HK-2 (cell line): ENCODE results near the gene ADGRD1.

Experiments used
- DNase-seq: peaks from one replicate; pipeline ENCODE4 v3.0.0-alpha.2; 2018; ENCODE audit not compliant: unreplicated experiment

Gene ADGRD1

DNA sequence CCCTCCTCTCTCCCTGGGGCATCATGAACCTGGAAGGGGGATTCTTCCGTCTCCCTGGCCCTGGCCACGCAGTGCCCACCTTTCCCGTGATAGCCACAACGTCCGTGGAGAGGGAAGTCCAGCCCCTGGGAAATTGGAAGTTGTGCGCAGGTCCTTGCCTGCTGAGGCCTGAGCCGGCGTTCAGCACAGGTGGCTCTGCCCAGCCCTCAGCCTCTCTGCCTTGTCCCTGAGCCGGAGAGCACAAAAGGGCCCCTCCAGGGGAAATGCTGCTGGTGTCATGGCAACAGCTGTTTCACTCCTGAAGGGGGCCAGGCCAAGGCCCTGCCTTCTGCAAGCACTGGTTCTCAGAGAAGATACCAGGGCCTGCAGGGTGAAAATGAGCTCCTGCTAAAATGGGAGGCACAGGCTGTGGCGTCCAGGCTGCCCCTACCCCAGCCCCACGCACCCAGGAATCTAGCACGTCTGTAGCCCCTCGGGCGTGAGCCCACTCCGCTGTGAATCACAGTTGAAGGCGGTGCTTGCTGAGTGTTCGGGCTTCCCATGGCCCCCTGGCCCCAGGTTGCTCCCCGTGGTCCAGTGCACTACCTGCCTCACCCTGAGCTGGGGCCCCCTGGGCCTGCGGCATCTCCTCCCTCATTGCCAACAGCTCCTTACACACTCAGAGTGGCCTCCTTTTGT lies 149.4 kb downstream of the ADGRD1 start:
- DNase-seq = no peak

DNA sequence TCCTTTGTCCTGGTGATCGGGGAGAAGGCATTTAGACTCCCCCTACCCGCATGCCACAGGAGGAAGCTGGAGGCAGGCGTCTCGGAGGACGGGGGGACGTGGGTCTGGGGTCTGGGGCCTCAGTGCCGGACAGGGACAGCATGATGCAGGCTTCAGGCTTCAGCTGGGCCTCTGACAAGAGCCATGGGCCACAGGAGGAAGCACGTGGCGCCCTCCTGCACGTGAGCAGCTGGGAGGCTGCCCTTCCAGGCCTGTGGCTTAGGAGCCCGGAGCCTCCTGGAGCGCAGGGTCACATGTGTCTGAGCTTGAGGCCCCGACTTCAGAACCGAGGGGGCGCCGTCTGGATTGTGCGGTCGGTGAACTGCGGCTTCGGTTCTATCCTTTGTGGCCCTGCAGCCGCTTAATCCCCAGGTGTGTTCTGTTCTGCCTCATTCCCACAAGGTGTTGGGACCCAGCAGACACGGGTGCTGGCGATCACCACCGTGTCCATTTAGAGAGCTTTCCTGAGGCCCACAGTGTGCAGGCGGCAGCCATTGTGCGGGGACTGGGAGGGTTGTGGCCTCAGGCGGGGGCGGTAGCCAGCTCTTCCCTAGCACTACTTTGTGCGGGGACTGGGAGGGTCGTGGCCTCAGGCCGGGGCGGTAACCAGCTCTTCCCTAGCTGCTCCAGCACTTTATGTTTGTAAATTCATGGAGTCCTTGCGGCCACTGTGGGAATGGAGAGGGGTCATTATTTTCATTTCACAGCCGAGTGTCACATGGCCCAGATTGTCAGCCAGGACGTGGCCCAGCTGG lies 150.2 kb downstream of the ADGRD1 start:
- DNase-seq = no peak

DNA sequence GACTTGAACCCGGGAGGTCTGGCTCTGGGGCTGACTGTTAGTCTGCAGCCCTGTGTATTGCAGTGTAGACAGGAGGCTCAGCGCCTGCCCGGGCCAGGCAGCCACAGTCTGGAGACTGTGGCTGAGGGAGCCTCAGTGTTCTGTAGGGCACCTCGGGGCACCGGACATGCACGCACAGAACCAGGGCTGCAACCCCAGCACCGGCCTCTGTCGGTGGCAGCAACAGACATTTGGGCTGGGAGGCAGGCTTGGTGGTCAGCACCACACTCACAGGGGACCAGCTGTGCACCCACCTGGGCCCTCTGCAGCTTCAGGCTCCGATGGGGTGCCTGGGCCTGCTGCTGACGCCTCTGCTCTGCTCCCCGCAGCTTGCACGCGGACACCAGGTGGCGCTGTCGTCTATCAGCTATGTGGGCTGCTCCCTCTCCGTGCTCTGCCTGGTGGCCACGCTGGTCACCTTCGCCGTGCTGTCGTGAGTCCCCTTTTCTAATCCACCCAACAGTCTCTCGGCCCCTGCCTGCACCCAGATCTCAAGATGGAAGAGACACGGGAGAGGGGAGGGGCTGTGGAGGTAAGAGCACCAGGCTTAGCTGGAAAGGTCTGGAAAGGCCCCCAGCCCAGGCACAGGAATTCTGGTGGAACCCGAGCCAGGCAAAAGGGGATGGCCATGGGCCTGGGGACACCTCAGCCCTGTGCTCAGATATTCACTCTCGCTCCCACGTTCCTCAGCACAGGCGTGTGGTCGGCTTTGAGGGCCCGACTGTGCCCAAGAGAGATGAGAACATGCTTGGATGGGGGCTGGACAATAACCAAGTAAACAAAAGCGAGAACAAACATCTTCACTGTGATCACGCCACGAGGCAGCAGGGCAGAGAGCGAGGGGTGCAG lies 151.0 kb downstream of the ADGRD1 start:
- DNase-seq = peak; percentile 83

GRCh38 chr12:131105351-131105735 lies 151.6 kb downstream of the ADGRD1 start:
- DNase-seq = no peak

- DNase-seq = no peak
These were observed 152.1 kb downstream of the ADGRD1 start for GRCh38 chr12:131105736-131106348.

DNA sequence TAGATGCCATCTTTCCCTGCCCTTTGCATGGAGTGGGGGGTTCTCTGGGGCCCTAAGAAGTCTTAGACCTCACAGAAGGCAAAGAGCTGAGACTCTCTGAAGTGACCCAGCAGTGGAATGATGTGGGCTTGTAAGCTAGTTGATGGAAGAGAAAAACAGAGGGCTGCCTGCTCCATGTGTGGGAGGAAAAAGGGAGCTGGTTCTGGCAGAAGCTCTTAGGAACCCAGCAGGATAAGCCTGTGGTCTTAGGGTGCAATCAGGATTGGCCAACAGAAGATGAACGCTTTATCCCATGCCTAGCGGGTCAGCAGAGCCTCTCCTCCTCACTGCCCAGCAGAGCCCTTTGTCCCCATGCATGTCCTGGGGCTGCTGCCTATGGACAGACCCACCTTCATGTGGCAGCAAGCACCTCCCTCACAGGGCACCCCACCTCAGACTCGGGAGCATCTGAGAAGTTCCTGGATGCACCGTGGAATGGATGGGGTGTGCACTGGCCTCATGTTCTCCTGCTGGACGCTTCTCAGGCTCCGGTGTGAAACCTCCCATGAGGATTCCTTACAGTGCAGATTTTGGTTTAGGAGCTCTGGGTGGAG lies 152.7 kb downstream of the ADGRD1 start:
- DNase-seq = no peak

GRCh38 chr12:131108177-131108955 lies 154.7 kb downstream of the ADGRD1 start:
- DNase-seq = no peak

GRCh38 chr12:131111446-131111845 lies 157.7 kb downstream of the ADGRD1 start:
- no peak for DNase-seq

DNA sequence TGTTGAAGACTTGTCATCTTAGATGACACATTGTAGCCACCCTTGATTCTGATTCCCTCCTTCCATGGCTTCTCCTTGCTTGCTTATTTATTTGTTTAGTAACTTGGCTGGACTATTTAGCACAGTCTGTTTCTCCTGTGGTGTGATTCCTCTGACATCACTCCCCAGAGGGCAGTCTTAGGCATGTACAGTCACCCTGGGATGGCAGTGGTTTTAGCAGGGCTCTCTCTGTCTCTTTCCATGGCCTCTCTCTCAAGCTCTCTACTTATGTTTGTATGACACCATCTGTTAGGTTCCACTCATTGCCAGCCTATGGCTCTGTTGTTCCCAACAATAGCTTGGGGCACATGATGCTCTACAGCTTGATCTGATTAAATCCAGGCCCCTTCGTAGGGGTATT lies 158.3 kb downstream of the ADGRD1 start:
- no peak for DNase-seq

- no peak for DNase-seq
These were observed 159.1 kb downstream of the ADGRD1 start for GRCh38 chr12:131112700-131113290.

GRCh38 chr12:131113568-131114270 lies 160.0 kb downstream of the ADGRD1 start:
- no peak for DNase-seq

DNA sequence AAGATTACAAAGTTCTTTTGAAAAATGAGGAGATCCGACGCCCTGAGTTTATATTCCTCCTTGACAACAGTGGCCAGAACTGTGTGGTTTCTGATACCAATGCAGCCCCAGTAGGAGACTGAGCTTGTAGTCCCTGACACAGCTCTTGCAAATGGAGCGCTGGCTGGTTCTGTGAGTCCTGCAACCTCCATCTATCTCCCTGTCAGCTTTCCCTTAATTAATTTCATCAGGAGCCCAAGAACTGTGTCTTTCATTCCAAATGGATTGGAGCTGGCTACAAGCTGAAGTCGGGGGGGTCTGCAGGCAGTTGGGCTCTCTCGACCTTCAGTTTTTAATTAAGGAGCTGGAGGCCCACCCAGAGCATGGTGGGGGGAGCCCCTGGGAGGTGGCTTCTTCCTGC lies 160.6 kb downstream of the ADGRD1 start:
- DNase-seq = no peak

GRCh38 chr12:131114942-131115584 lies 161.4 kb downstream of the ADGRD1 start:
- no peak for DNase-seq

DNA sequence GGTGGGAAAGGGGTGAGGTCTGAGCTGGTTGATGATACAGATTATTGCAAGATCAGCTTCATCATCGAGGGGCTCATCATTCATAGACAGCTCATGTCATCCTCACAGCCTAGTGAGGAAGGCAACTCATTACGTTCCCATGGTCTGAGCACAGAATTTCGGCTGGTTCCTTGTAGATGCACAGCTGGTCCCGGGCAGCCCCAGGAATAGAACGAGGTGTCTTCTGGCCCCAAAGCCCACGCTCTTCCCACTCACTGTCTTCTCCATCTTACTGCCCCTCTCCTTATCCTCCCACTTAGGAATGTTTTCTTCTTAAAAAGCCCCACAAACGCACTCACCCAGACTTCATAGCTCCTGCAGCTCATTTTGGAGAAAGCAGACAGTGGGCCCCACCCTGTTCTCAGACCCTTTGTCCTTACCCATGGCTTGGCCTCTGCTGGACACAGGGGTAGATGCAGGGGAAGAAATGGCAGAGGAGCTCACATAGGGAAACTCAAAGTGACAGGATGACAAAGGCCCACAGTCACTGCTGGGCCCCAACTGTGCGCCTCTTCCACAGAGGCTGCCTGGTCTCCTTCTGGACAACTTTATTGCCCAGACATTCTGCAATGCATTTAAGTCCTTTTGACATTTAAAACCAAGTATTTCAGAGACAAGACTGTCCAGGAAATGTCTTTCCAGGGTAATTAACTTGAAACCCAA lies 162.2 kb downstream of the ADGRD1 start:
- no peak for DNase-seq

- DNase-seq = no peak
These were observed 162.9 kb downstream of the ADGRD1 start for GRCh38 chr12:131116468-131117117.

- no peak for DNase-seq
These were observed 163.9 kb downstream of the ADGRD1 start for GRCh38 chr12:131117438-131118245.

DNA sequence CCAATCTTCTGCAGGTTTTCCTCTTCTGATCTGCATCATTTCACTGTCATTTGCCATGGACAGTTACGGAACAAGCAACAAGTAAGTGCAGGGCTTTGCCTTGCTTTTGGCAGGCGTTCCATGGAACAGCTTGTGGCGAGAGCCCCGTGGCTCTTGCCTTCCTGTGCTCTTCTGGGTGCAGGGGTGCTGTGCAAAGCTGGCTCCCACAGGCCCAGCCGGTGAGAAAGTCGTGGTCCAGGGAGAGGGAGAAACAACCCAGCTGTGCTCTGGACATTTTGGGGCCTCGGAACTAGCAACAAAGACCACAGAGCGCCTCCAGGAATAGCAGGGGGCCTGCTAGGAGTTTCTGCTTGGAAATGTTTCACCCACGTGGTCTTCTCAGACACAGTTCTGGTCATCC lies 164.7 kb downstream of the ADGRD1 start:
- no peak for DNase-seq
